Colonic mucosa (tissue), 4 donors: ENCODE data around the gene FRMD3. TPM values are rescaled to one million over a fixed set of nuclear protein-coding genes. Genes with fewer than 3 reads are reported as not detected.

Source experiments
- DNase-seq: peaks from one replicate; pipeline ENCODE4 v3.0.0-alpha.2; 2020
- H3K27ac ChIP-seq: fragments of 200-600 bp; one replicate; pipeline ENCODE4 v1.8.0; 2021
- H3K27me3 ChIP-seq: fragments of 200-600 bp; one replicate; pipeline ENCODE4 v1.8.0; 2021
- H3K36me3 ChIP-seq: fragments of 200-600 bp; one replicate; pipeline ENCODE4 v1.8.0; 2021
- H3K4me1 ChIP-seq: fragments of 200-600 bp; one replicate; pipeline ENCODE4 v1.8.0; 2021; ENCODE audit warnings: mild to moderate bottlenecking
- H3K4me3 ChIP-seq: fragments of 200-600 bp; one replicate; pipeline ENCODE4 v1.8.0; 2021
- H3K9ac ChIP-seq, 2 donors: one replicate each; pipeline ENCODE4 v1.7.0; 2013; ENCODE audit warnings: control low read depth in 2 of 2, low read depth in 2 of 2, low read length in 2 of 2
- H3K9me3 ChIP-seq: fragments of 200-600 bp; one replicate; pipeline ENCODE4 v1.8.0; 2021
- intact Hi-C: fragments of 100-400 bp; cut with DNase I; formaldehyde crosslinking; loops from one replicate; pipeline ENCODE4 v1.14.1; 2022
- total RNA-seq, 2 donors: library from RNA; stranded (reverse); fragmentation: NEBNext Ultra II Directional in 1 of 2; extraction: Animal tissue kit (Norgen Biotek cat#: 25700) in 1 of 2; gene quantifications; one replicate each; pipeline ENCODE4 v1.2.1, GENCODE V29; 2021
- TF ChIP-seq, protein P1 (sequence below): fragments of 200-600 bp; IDR thresholded peaks from one replicate; pipeline ENCODE4 v1.8.0; 2022; ENCODE audit warnings: antibody characterized with exemption, mild to moderate bottlenecking
- donor health status: healthy.
- donor health status: DM: no; HTN: no; CAD: no.
- donor health status: DM: no; HTN: no; CAD: no.

Gene FRMD3
- total RNA-seq, 2 donors from 2014 or later: 14.7 to 21.3 TPM

DNA sequence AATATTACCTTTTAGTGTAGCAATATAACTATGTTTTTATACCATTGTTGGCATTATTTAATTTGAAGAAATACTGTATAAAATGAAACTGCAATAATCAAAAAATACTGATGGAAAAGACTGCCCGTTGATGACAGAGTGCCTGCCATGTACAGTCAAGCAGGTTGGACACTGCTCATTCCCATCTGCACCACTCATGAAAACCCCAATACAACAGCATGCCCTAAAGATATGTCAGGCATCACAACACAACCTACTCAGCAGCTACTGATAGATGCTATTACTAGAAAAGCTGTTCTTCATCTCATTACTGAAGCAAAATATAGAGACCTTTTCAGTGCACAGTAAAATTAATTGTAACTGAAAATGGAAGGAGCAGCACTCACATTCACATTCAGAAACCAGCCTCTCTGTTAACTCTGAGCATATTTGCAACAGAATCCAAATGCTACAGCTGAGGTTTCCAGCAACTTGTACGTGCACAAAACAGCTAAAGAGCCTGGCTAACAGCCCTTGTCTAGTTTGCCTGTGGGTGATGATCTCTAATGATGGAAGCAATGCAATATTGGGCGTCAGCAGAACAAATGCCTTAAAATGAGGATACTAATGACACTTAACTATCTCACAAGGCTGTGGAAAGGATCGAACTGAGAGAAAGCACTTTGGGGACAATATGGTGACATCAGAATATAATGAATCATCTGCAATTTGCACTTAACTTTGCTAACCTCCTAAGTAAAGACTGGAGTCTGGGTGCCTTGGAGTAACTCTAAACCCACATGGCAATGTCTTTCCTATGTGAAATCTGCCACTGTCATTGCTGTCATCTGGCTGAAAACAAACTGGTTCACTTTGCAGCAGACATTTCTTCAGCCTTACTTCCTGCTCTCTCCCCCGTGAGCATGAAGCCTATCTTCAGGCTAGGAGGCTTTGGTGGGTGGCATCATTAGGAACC is 280.0 kb downstream of the FRMD3 start:
- DNase-seq: no peak
- intact Hi-C loops: no loop called here
- H3K36me3 ChIP-seq: no peaks in the 10 kb centered on the region

DNA sequence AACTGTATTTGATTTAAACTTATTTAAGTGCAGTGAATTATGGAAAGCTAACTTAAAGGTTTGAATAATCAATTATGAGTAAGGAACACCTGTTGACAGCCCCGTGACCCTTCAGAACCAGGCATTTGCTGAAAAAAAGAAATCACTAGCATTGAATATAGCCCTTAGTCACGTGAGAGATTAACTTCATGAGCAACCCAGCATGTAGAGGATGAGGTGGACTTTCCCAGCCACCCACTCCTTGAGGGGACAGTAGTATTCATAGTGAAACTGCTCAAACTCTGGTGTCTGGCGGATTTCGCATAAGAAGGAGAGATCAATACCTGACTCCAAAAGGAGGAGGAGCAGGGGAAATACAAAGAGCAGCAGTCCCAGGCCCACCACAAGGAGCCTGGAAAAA is 290.5 kb downstream of the FRMD3 start:
- Histone ChIP-seq H3K36me3 (no peaks in the 10 kb centered on the region), H3K27ac (no peak overlapping the region), H3K9ac (no peak overlapping the region), H3K4me1 (no peaks in the 10 kb centered on the region), H3K4me3 (no peak overlapping the region), H3K9me3 (no peaks in the 10 kb centered on the region), H3K27me3 (no peaks in the 10 kb centered on the region)
- intact Hi-C loops: no loop called here
- DNase-seq: no peak
- TF ChIP-seq, protein P1, sequence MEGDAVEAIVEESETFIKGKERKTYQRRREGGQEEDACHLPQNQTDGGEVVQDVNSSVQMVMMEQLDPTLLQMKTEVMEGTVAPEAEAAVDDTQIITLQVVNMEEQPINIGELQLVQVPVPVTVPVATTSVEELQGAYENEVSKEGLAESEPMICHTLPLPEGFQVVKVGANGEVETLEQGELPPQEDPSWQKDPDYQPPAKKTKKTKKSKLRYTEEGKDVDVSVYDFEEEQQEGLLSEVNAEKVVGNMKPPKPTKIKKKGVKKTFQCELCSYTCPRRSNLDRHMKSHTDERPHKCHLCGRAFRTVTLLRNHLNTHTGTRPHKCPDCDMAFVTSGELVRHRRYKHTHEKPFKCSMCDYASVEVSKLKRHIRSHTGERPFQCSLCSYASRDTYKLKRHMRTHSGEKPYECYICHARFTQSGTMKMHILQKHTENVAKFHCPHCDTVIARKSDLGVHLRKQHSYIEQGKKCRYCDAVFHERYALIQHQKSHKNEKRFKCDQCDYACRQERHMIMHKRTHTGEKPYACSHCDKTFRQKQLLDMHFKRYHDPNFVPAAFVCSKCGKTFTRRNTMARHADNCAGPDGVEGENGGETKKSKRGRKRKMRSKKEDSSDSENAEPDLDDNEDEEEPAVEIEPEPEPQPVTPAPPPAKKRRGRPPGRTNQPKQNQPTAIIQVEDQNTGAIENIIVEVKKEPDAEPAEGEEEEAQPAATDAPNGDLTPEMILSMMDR: no peak

More for the DNA sequence above, 280.0 kb downstream of the FRMD3 start:
- Histone ChIP-seq H3K4me3 (no peak overlapping the region), H3K9me3 (no peaks in the 10 kb centered on the region), H3K27me3 (no peaks in the 10 kb centered on the region), H3K9ac (no peak overlapping the region), H3K4me1 (no peaks in the 10 kb centered on the region), H3K27ac (no peak overlapping the region)
- TF ChIP-seq, protein P1: no peak

DNA sequence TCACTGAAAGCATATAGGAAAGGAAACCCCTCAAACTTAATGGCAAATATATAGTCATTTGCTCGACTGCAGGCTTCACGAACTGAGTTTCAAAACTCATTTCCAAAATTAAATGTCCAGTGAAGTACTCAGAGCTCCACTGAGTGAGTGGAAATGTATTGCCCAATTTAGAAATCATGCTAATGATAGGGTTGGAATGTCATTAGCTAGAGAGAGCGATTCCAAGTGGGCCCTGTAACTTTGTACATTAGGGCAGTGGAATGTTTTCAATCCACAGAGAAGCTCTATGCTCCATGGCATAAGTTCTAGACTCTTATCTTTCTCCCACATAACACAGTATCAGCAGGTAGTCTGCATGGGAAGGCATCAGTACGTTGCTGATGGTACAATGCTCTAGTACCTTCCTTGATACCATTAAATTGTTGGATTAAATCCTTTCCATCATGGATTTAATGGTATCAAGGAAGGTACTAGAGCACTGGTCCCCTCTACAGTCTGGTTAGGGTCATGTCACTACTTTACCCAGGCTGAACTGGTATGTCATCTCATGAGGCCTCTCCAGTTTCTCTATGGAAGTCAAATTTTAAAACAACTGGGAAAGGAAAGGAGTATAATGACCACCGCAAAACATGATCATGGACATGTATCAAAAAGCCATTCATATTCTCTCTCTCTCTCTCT is 292.1 kb downstream of the FRMD3 start:
- intact Hi-C loops: no loop called here

DNA sequence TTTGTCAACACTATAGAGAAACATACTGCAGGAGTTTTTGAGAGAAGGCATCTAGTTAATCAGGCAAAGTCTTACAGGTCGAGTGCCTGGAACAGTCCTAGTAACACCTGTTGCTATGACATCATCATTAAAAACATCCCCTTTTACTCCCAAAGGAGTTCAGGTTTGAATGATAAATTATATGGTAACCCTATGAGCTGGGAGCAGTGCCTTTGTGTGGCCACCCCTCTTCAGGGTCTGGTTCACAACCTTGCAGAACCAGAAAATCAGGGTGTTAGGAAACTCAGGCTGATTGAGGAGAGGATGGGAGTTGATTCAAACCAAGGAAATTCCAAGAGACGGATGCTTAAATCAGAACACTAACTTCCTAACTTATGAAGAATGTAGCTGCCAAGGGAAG is 296.1 kb downstream of the FRMD3 start:
- TF ChIP-seq, protein P1: no peak
- Histone ChIP-seq H3K4me3 (no peak overlapping the region), H3K27me3 (no peaks in the 10 kb centered on the region), H3K36me3 (no peaks in the 10 kb centered on the region), H3K27ac (no peak overlapping the region), H3K4me1 (peaks cover 7% of the 10 kb centered on the region), H3K9ac (no peak overlapping the region), H3K9me3 (no peaks in the 10 kb centered on the region)
- intact Hi-C loops: no loop called here
- DNase-seq: no peak

More for the DNA sequence above, 292.1 kb downstream of the FRMD3 start:
- Histone ChIP-seq H3K9me3 (no peaks in the 10 kb centered on the region), H3K36me3 (no peaks in the 10 kb centered on the region), H3K27ac (no peak overlapping the region), H3K27me3 (no peaks in the 10 kb centered on the region), H3K4me3 (no peak overlapping the region), H3K4me1 (no peaks in the 10 kb centered on the region), H3K9ac (no peak overlapping the region)
- TF ChIP-seq, protein P1: no peak
- no peak for DNase-seq

DNA sequence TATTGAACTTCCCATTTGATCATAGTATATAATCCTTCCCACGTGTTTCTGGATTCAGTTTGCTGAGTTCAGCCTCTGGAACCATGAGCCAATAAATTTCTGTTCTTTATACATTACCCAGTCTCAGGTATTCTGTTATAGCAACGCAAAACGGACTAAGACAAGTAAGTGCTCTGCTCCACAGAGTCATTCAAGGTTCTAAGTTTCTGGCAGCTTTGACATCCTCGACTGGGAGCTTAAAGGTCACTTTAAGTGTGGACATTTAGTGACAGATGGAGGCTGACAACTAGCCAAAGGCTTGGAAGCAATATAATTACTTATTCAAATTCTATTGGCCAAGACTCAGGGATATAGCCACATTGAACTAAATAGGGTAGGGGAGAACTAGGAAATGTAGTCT is 297.5 kb downstream of the FRMD3 start:
- intact Hi-C loops: no loop called here
- Histone ChIP-seq H3K27ac (no peak overlapping the region), H3K27me3 (no peaks in the 10 kb centered on the region), H3K36me3 (no peaks in the 10 kb centered on the region), H3K4me3 (no peak overlapping the region), H3K9me3 (no peaks in the 10 kb centered on the region), H3K9ac (no peak overlapping the region), H3K4me1 (peaks cover 7% of the 10 kb centered on the region)
- DNase-seq: no peak
- TF ChIP-seq, protein P1: no peak
